GM18520 (cell line): ENCODE measurements around the gene PDCD1.
"Not testable (repeated sequence)": the region's sequence is repeated elsewhere in the genome, so short reads cannot be mapped to it uniquely, and the experiment has no call there.

Source experiments
- ATAC-seq: cut with Tn5 transposase; IDR thresholded peaks from one replicate; pipeline ENCODE4 v1.9.1; 2021; ENCODE audit not compliant: unreplicated experiment

PDCD1 gene

GRCh38 chr2:241802421-241803318, 56.0 kb downstream of the PDCD1 start:
- ATAC-seq = no peak

- ATAC-seq = no peak
Observed at GRCh38 chr2:241801611-241802420, 56.9 kb downstream of the PDCD1 start.

GRCh38 chr2:241800198-241800903, 58.3 kb downstream of the PDCD1 start:
- ATAC-seq = not testable (repeated sequence)
